Mammary epithelial cell (primary cell): ENCODE data around the gene DYSF.

Experiments
- EZH2 ChIP-seq: IDR thresholded peaks from 2 replicates; pipeline ENCODE4 v1.6.1; 2012; ENCODE audit warnings: low read length, inconsistent platforms, borderline replicate concordance
- TF ChIP-seq, protein P1 (sequence below), 2 donors: IDR thresholded peaks in 1 of 2; conservative IDR thresholded peaks in 1 of 2; 2 replicates each; pipeline ENCODE4 v1.5.1; 2011 to 2012; ENCODE audit warnings: inconsistent platforms in 2 of 2, low read length in 2 of 2, mild to moderate bottlenecking in 2 of 2, control low read depth in 1 of 2, low read depth in 1 of 2; ENCODE audit not compliant: insufficient read depth in 1 of 2; ENCODE audit errors: extremely low read depth in 1 of 2

DNA sequence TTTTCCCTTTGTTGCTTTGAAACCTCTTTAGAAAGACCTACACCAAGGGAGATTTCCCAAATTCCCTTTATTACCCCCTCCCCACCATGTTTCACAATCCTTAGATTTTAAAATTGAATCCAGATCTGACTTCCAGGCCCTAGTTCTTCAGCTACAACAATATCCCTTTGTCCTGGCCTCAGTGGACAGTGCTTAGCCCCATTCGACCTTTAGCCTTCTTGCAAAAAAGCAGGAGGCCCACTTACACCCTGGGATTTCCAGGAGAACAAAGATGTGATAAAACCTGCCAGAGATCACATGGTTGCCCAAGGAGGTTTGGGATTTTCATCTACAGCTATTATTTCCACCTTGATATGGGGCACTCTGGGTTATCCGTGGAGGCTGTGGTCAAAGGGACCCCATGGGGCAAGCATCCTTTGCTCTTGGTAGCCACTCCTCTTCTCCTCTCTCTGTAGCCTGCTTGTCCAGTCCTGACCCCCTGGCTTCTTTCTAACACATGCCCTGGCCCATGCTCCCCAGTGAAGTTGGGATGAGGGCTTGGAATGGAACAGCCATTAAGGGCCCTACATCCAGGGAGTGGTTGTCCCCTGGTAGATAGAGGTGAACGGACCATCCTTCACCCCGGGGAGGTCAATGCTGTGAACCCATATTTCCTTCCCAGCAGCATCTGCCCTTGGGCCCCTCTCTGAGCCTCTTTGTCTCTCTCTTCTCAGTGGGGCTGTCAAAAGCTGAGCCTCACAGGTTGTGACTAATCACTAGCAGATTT is 267.4 kb downstream of the DYSF start:
- TF ChIP-seq, protein P1, sequence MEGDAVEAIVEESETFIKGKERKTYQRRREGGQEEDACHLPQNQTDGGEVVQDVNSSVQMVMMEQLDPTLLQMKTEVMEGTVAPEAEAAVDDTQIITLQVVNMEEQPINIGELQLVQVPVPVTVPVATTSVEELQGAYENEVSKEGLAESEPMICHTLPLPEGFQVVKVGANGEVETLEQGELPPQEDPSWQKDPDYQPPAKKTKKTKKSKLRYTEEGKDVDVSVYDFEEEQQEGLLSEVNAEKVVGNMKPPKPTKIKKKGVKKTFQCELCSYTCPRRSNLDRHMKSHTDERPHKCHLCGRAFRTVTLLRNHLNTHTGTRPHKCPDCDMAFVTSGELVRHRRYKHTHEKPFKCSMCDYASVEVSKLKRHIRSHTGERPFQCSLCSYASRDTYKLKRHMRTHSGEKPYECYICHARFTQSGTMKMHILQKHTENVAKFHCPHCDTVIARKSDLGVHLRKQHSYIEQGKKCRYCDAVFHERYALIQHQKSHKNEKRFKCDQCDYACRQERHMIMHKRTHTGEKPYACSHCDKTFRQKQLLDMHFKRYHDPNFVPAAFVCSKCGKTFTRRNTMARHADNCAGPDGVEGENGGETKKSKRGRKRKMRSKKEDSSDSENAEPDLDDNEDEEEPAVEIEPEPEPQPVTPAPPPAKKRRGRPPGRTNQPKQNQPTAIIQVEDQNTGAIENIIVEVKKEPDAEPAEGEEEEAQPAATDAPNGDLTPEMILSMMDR (conservative IDR thresholded peaks at IDR 0.05 in 1 of 2, IDR thresholded peaks at IDR 0.05 in 1 of 2; ENCODE audit: extremely low read depth in 1 of 2, insufficient read depth in 1 of 2, low read depth in 1 of 2, low read length in 2 of 2): no peak
- no peak for TF ChIP-seq EZH2
